Measurements from ENCODE around the gene SYTL3. TPM values are rescaled to one million over a fixed set of nuclear protein-coding genes. Genes with fewer than 3 reads are reported as not detected.

SYTL3 gene
- total and polyA plus RNA-seq, 9 of the 15 experiments (the other 6 are each of a cell fraction or from before 2014, with no cell fraction given): 0.04 to 0.46 (median 0.17) TPM; not detected in 1

- no peak for TF ChIP-seq ZNF609 (CRISPR knock-in tag; IDR thresholded peaks at IDR 0.05; ENCODE audit: borderline replicate concordance)
- no peak for TF ChIP-seq DEAF1 (CRISPR knock-in tag; IDR thresholded peaks at IDR 0.05)
- TF ChIP-seq ZNF785 (CRISPR knock-in tag; IDR thresholded peaks at IDR 0.05): no peak
- no peak for TF ChIP-seq TBP (optimal IDR thresholded peaks at IDR 0.05; ENCODE audit: low read depth, low read length)
- TF ChIP-seq HINFP (tag; conservative IDR thresholded peaks at IDR 0.05; ENCODE audit: low read depth): no peak
- no peak for TF ChIP-seq CBX5 (IDR thresholded peaks at IDR 0.05; ENCODE audit: borderline replicate concordance, low read depth)
- no peak for TF ChIP-seq CSDE1 (IDR thresholded peaks at IDR 0.05)
- no peak for TF ChIP-seq FOXK2 (conservative IDR thresholded peaks at IDR 0.05 in 1 of 2, IDR thresholded peaks at IDR 0.05 in 1 of 2; ENCODE audit: low read depth in 2 of 2)
- TF ChIP-seq HDGF (IDR thresholded peaks at IDR 0.05): no peak
- TF ChIP-seq SMAD2 (IDR thresholded peaks at IDR 0.05; ENCODE audit: low read depth, low read length): no peak
- no peak for TF ChIP-seq ZNF384 (IDR thresholded peaks at IDR 0.05; ENCODE audit: low read depth, low read length)
- TF ChIP-seq NFE2 (IDR thresholded peaks at IDR 0.05; ENCODE audit: low read depth): no peak
Observed at GRCh38 chr6:158760618-158761250, 110.9 kb downstream of the SYTL3 start (continued).

All from K562 (cell line).